Measurements from ENCODE around the gene KIF26B. TPM values are rescaled to one million over a fixed set of nuclear protein-coding genes. Genes with fewer than 3 reads are reported as not detected.

Gene KIF26B
- total and polyA plus RNA-seq, 2 of the 4 experiments (the other 2 are of a cell fraction) = 0.53 to 0.54 TPM

DNA sequence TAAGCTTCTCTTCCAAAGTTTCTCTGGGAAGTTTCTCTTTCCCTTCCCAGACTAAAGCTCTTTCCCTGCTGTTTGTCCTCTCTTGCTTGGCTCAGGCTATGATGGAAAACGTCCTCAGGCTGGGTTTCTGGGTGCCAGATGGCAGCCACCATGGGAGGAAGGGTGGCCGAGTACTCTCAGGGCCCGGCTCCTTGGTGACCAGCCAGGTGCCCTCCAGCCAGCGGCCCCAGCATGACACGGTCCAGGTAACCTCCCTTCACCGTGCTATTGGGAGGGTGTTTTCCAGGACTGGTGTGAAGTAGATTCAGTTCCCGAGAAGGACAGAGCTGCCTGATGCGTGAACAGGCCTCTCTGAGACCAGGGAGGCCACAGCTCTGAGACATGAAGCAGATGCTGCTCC, 60.3 kb downstream of the KIF26B start:
- Histone ChIP-seq H3K4ac (ENCODE audit: low read depth, low read length) (no peak overlapping the region), H3K9me3 (ENCODE audit: control insufficient read depth, insufficient read depth, low read length) (no peaks in the 10 kb centered on the region), H2AFZ (replicated peaks; ENCODE audit: low read length, poor library complexity) (peak overlapping the region; percentile 32), H2AK5ac (ENCODE audit: low read depth, low read length) (no peak overlapping the region), H2BK15ac (ENCODE audit: low read depth, low read length) (no peak overlapping the region), H3K27me3 (ENCODE audit: control insufficient read depth, insufficient read depth, low read length) (no peaks in the 10 kb centered on the region), H3K4me3 (ENCODE audit: insufficient read depth, low read depth, low read length) (no peak overlapping the region), H3K27ac (ENCODE audit: insufficient read depth, low read length) (no peak overlapping the region), H4K91ac (ENCODE audit: insufficient read depth, low read depth, low read length) (no peak overlapping the region), H3K4me2 (ENCODE audit: low read depth, low read length) (no peak overlapping the region), H2BK20ac (ENCODE audit: low read depth, low read length) (no peak overlapping the region), H3K23ac (ENCODE audit: low read depth, low read length) (no peak overlapping the region), H3K56ac (ENCODE audit: extremely low read depth, insufficient read depth, low read length) (no peak overlapping the region), H4K8ac (ENCODE audit: low read depth in 2 of 2, low read length in 2 of 2) (no peak overlapping the region), H4K20me1 (ENCODE audit: insufficient read depth, low read length) (no peaks in the 10 kb centered on the region; the same call in 1 of the 2 replicates), H4K5ac (ENCODE audit: low read depth, low read length) (no peak overlapping the region), H3K4me1 (ENCODE audit: control insufficient read depth, insufficient read depth, low read length) (no peaks in the 10 kb centered on the region), H3K79me1 (ENCODE audit: low read depth in 1 of 2, low read length in 2 of 2) (0 out of 4 replicates have a peak, but pooled peaks cover 0 to 3% of the 10 kb centered on the region in 2 experiments), H3K9me1 (ENCODE audit: insufficient read depth, low read length) (0 out of 2 replicates have a peak, but pooled peaks cover 2% of the 10 kb centered on the region), H3K14ac (replicated peaks; ENCODE audit: low read depth, low read length) (no peak overlapping the region), H2BK120ac (ENCODE audit: low read depth, low read length) (no peak overlapping the region), H3K36me3 (ENCODE audit: control insufficient read depth, insufficient read depth, low read length) (no peaks in the 10 kb centered on the region), H2BK5ac (ENCODE audit: low read depth, low read length, poor library complexity, severe bottlenecking) (no peak overlapping the region), H2AK9ac (replicated peaks; ENCODE audit: low read depth, low read length, poor library complexity) (no peak overlapping the region), H3K18ac (ENCODE audit: low read depth, low read length) (no peak overlapping the region), H3K9ac (ENCODE audit: low read depth, low read length) (no peak overlapping the region)
- dilution Hi-C loops (cut with HindIII; ENCODE audit: low sequenced_read_pairs, unreplicated experiment) (no loop called here), intact Hi-C loops (cut with micrococcal nuclease) (no loop called here), in situ Hi-C loops (cut with MboI; ENCODE audit: low sequenced_read_pairs) (no loop called here)
- TF ChIP-seq MXI1 (IDR thresholded peaks at IDR 0.05; ENCODE audit: borderline replicate concordance, low read depth, low read length) (no peak), SMC3 (IDR thresholded peaks at IDR 0.05; ENCODE audit: low read depth, low read length) (no peak), RCOR1 (IDR thresholded peaks at IDR 0.05; ENCODE audit: insufficient replicate concordance, low read length) (no peak), NFE2L2 (IDR thresholded peaks at IDR 0.05; ENCODE audit: low read depth, low read length) (no peak), RAD21 (IDR thresholded peaks at IDR 0.05; ENCODE audit: low read length) (no peak), MAFK (IDR thresholded peaks at IDR 0.05; ENCODE audit: low read depth, low read length) (no peak), CEBPB (IDR thresholded peaks at IDR 0.05; ENCODE audit: low read depth, low read length) (no peak), MAZ (IDR thresholded peaks at IDR 0.05; ENCODE audit: borderline replicate concordance, low read depth, low read length) (no peak), BHLHE40 (IDR thresholded peaks at IDR 0.05; ENCODE audit: low read depth, low read length) (no peak), POLR2A (IDR thresholded peaks at IDR 0.05; ENCODE audit: low read depth, low read length) (no peak), FOS (IDR thresholded peaks at IDR 0.05; ENCODE audit: low read depth, low read length) (no peak), CHD1 (IDR thresholded peaks at IDR 0.05; ENCODE audit: low read depth, low read length) (no peak)
- TF ChIP-seq, protein P1, sequence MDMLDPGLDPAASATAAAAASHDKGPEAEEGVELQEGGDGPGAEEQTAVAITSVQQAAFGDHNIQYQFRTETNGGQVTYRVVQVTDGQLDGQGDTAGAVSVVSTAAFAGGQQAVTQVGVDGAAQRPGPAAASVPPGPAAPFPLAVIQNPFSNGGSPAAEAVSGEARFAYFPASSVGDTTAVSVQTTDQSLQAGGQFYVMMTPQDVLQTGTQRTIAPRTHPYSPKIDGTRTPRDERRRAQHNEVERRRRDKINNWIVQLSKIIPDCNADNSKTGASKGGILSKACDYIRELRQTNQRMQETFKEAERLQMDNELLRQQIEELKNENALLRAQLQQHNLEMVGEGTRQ (IDR thresholded peaks at IDR 0.05; ENCODE audit: low read depth, low read length) = no peak
- TF ChIP-seq, protein P2, sequence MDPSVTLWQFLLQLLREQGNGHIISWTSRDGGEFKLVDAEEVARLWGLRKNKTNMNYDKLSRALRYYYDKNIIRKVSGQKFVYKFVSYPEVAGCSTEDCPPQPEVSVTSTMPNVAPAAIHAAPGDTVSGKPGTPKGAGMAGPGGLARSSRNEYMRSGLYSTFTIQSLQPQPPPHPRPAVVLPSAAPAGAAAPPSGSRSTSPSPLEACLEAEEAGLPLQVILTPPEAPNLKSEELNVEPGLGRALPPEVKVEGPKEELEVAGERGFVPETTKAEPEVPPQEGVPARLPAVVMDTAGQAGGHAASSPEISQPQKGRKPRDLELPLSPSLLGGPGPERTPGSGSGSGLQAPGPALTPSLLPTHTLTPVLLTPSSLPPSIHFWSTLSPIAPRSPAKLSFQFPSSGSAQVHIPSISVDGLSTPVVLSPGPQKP (IDR thresholded peaks at IDR 0.05; ENCODE audit: borderline replicate concordance, low read depth, low read length) = no peak
- CTCF ChIA-PET = no interaction called here
- DNase-seq (no peak), ATAC-seq (ENCODE audit: low read depth) (no peak)
- WGBS, 2 experiments (ENCODE audit: extremely low coverage in 2 of 2, insufficient read length in 1 of 2) = no CpG with 5 or more reads among the region's 8 CpGs
- BruUV-seq (replicated peaks) = no TSS peak
- POLR2A ChIA-PET (ENCODE audit: unreplicated experiment) = no interaction called here

Measured in IMR-90 (cell line).